Measurements from ENCODE around the gene ZNF180.

DNA sequence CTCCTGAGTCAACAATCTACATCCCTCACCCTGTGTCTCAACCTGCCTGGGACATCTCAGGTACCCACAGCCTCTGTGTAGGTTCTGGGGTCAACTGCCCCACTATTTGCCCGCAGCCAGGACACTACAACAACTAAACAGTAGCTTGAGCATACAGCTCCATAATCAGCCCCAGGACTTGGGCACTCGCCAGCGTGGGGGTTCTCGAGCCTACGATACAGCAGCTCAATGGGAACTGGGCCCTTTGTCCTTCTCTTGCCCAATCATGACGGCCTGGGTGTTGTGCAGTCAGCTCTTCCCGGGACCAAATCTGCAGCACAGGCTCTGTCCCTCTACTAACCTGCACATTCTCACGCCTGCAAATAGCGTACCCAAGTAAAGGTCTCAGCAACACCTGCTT is 1.3 kb downstream of the ZNF180 start:
- TF ChIP-seq, protein P1, sequence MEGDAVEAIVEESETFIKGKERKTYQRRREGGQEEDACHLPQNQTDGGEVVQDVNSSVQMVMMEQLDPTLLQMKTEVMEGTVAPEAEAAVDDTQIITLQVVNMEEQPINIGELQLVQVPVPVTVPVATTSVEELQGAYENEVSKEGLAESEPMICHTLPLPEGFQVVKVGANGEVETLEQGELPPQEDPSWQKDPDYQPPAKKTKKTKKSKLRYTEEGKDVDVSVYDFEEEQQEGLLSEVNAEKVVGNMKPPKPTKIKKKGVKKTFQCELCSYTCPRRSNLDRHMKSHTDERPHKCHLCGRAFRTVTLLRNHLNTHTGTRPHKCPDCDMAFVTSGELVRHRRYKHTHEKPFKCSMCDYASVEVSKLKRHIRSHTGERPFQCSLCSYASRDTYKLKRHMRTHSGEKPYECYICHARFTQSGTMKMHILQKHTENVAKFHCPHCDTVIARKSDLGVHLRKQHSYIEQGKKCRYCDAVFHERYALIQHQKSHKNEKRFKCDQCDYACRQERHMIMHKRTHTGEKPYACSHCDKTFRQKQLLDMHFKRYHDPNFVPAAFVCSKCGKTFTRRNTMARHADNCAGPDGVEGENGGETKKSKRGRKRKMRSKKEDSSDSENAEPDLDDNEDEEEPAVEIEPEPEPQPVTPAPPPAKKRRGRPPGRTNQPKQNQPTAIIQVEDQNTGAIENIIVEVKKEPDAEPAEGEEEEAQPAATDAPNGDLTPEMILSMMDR (IDR thresholded peaks at IDR 0.05): no peak
- no peak for TF ChIP-seq EZH2 (IDR thresholded peaks at IDR 0.05; ENCODE audit: borderline replicate concordance, insufficient read depth, low read depth, low read length, poor library complexity, severe bottlenecking)

All from B cell (primary cell).